Caco-2 (cell line): ENCODE measurements around the gene LRRTM4. TPM values are rescaled to one million over a fixed set of nuclear protein-coding genes. Genes with fewer than 3 reads are reported as not detected.

Experiments
- BruUV-seq: library from RNA; stranded (reverse); fragments of 400-500 nt; replicated peaks from 2 replicates; lab custom pipeline; 2021; lab: Mats Ljungman, UMichigan
- CTCF ChIA-PET: fragments of 300-600 bp; sonication (Branson Sonifier 250); formaldehyde crosslinking; loops from one replicate; lab custom pipeline; 2022; ENCODE audit warnings: antibody characterized with exemption; lab: Charles Lee
- POLR2A ChIA-PET: fragments of 300-600 bp; sonication (Branson Sonifier 250); formaldehyde crosslinking; loops from one replicate; lab custom pipeline; 2022; ENCODE audit warnings: antibody characterized with exemption; lab: Charles Lee
- DNase-seq, 2 experiments: peaks; one replicate each; pipeline versions ENCODE4 v3.0.0 to v3.0.0-alpha.2; 2020 to 2022
- H3K27me3 ChIP-seq: replicated peaks from 2 replicates; pipeline ENCODE4 v1.6.0; 2011; ENCODE audit warnings: low read length; ENCODE audit not compliant: control insufficient read depth, insufficient read depth
- H3K36me3 ChIP-seq: 2 replicates; pipeline ENCODE4 v1.5.1; 2011; ENCODE audit warnings: low read length; ENCODE audit not compliant: control insufficient read depth, insufficient read depth
- H3K4me1 ChIP-seq: fragments of 250-450 bp; sonication (Bioruptor Pico); 2 replicates; pipeline ENCODE4 v1.5.1; 2020; ENCODE audit warnings: mild to moderate bottlenecking
- H3K4me3 ChIP-seq: 2 replicates; pipeline ENCODE4 v1.5.1; 2011; ENCODE audit warnings: low read depth, mild to moderate bottlenecking, control low read depth, low read length
- H3K9me3 ChIP-seq: fragments of 250-450 bp; sonication (Bioruptor Pico); 2 replicates; pipeline ENCODE4 v1.5.1; 2020; ENCODE audit warnings: mild to moderate bottlenecking, moderate library complexity
- H3K27ac Mint-ChIP-seq: one replicate; pipeline ENCODE4 v1.8.0; 2022; ENCODE audit warnings: mixed read lengths; ENCODE audit not compliant: unreplicated experiment
- H3K27me3 Mint-ChIP-seq: one replicate; pipeline ENCODE4 v1.8.0; 2022; ENCODE audit warnings: mixed read lengths; ENCODE audit not compliant: insufficient read depth, unreplicated experiment
- H3K36me3 Mint-ChIP-seq: one replicate; pipeline ENCODE4 v1.8.0; 2022; ENCODE audit warnings: mild to moderate bottlenecking, mixed read lengths; ENCODE audit not compliant: insufficient read depth, unreplicated experiment
- H3K4me1 Mint-ChIP-seq: one replicate; pipeline ENCODE4 v1.8.0; 2022; ENCODE audit warnings: low read depth, mixed read lengths; ENCODE audit not compliant: unreplicated experiment
- H3K4me3 Mint-ChIP-seq: one replicate; pipeline ENCODE4 v1.8.0; 2022; ENCODE audit warnings: mild to moderate bottlenecking, moderate library complexity, mixed read lengths; ENCODE audit not compliant: unreplicated experiment
- H3K9me3 Mint-ChIP-seq: one replicate; pipeline ENCODE4 v1.8.0; 2022; ENCODE audit warnings: mixed read lengths; ENCODE audit not compliant: unreplicated experiment
- CTCF ChIP-seq, 2 experiments: fragments of 200-600 bp in 1 of 2; IDR thresholded peaks; 1 replicate in 1 of 2; 2 replicates in 1 of 2; pipeline versions ENCODE4 v1.5.1 to v1.8.0; 2011 to 2022; ENCODE audit warnings: antibody characterized with exemption in 1 of 2, control low read depth in 1 of 2, inconsistent platforms in 1 of 2, low read depth in 1 of 2, low read length in 1 of 2, mild to moderate bottlenecking in 1 of 2, moderate library complexity in 1 of 2; ENCODE audit not compliant: insufficient read depth in 1 of 2, severe bottlenecking in 1 of 2, unreplicated experiment in 1 of 2
- intact Hi-C: fragments of 100-400 bp; cut with micrococcal nuclease; formaldehyde crosslinking; loops from one replicate; pipeline ENCODE4 v1.10.0; 2022; ENCODE audit not compliant: unreplicated experiment
- total RNA-seq: library from RNA; stranded (reverse); gene quantifications from 2 replicates; pipeline ENCODE4 v1.2.3, GENCODE V29; 2022

LRRTM4 gene
- total RNA-seq, 1 experiment from 2014 or later: 0.32 TPM

GRCh38 chr2:76745605-76746004, 776.6 kb downstream of the LRRTM4 start:
- H3K36me3 ChIP-seq: no peaks in the 10 kb centered on the region
- Mint-ChIP-seq H3K4me3 (no peak overlapping the region), H3K4me1 (no peaks in the 10 kb centered on the region), H3K27me3 (peaks cover 11% of the 10 kb centered on the region), H3K27ac (no peak overlapping the region), H3K9me3 (no peaks in the 10 kb centered on the region), H3K36me3 (no peaks in the 10 kb centered on the region)
- ChIA-PET POLR2A (no interaction called here), CTCF (no interaction called here)
- no peak for TF ChIP-seq CTCF (IDR thresholded peaks at IDR 0.05; ENCODE audit: insufficient read depth in 1 of 2, low read depth in 1 of 2, low read length in 1 of 2, severe bottlenecking in 1 of 2, unreplicated experiment in 1 of 2)
- no peaks in the 10 kb centered on the region for H3K4me1 ChIP-seq
- no peaks in the 10 kb centered on the region for H3K27me3 ChIP-seq
- intact Hi-C loops: no loop called here
- DNase-seq: no peak
- H3K9me3 ChIP-seq: no peaks in the 10 kb centered on the region
- no TSS peak for BruUV-seq
- no peak overlapping the region for H3K4me3 ChIP-seq

GRCh38 chr2:76737607-76738006, 784.6 kb downstream of the LRRTM4 start:
- no peaks in the 10 kb centered on the region for H3K36me3 Mint-ChIP-seq
- POLR2A ChIA-PET: no interaction called here
- intact Hi-C loops: no loop called here
- DNase-seq: no peak
- H3K27me3 Mint-ChIP-seq: peaks cover 6% of the 10 kb centered on the region
- no peaks in the 10 kb centered on the region for H3K4me1 Mint-ChIP-seq
- Histone ChIP-seq H3K36me3 (no peaks in the 10 kb centered on the region), H3K4me1 (no peaks in the 10 kb centered on the region), H3K4me3 (no peak overlapping the region), H3K9me3 (no peaks in the 10 kb centered on the region), H3K27me3 (no peaks in the 10 kb centered on the region)
- BruUV-seq: no TSS peak
- no peaks in the 10 kb centered on the region for H3K9me3 Mint-ChIP-seq
- H3K27ac Mint-ChIP-seq: no peak overlapping the region
- TF ChIP-seq CTCF (IDR thresholded peaks at IDR 0.05; ENCODE audit: insufficient read depth in 1 of 2, low read depth in 1 of 2, low read length in 1 of 2, severe bottlenecking in 1 of 2, unreplicated experiment in 1 of 2): no peak
- CTCF ChIA-PET: no interaction called here
- no peak overlapping the region for H3K4me3 Mint-ChIP-seq

- H3K36me3 Mint-ChIP-seq: no peaks in the 10 kb centered on the region
- peaks cover 4% of the 10 kb centered on the region for H3K27me3 Mint-ChIP-seq
- intact Hi-C loops: no loop called here
- BruUV-seq: no TSS peak
- no peak for TF ChIP-seq CTCF (IDR thresholded peaks at IDR 0.05; ENCODE audit: insufficient read depth in 1 of 2, low read depth in 1 of 2, low read length in 1 of 2, severe bottlenecking in 1 of 2, unreplicated experiment in 1 of 2)
- DNase-seq: no peak
- no peaks in the 10 kb centered on the region for H3K9me3 Mint-ChIP-seq
- H3K27ac Mint-ChIP-seq: no peak overlapping the region
- Histone ChIP-seq H3K36me3 (no peaks in the 10 kb centered on the region), H3K9me3 (no peaks in the 10 kb centered on the region), H3K27me3 (no peaks in the 10 kb centered on the region), H3K4me1 (no peaks in the 10 kb centered on the region), H3K4me3 (no peak overlapping the region)
- CTCF ChIA-PET: no interaction called here
- H3K4me3 Mint-ChIP-seq: no peak overlapping the region
- POLR2A ChIA-PET: no interaction called here
- H3K4me1 Mint-ChIP-seq: no peaks in the 10 kb centered on the region
These were observed 788.4 kb downstream of the LRRTM4 start for GRCh38 chr2:76733736-76734135.
